Keratinocyte (primary cell): ENCODE measurements around the gene RIC1. TPM values are rescaled to one million over a fixed set of nuclear protein-coding genes. Genes with fewer than 3 reads are reported as not detected.

Experiments
- DNase-seq: peaks from one replicate; pipeline ENCODE4 v3.0.0-alpha.2; 2011; ENCODE audit warnings: low read depth, missing footprints, low spot score
- FAIRE-seq: peaks from 2 replicates; lab custom pipeline; 2011; peaks lifted over from hg19 to GRCh38; lab: Jason Lieb, UNC
- H2AFZ ChIP-seq: 2 replicates; pipeline ENCODE4 v1.6.0; 2012; ENCODE audit warnings: low read length, control low read depth, inconsistent platforms; ENCODE audit not compliant: control insufficient read depth
- H3K27ac ChIP-seq: 2 replicates; pipeline ENCODE4 v1.5.1; 2011; ENCODE audit warnings: low read length; ENCODE audit not compliant: control insufficient read depth, insufficient read depth
- H3K27me3 ChIP-seq: 3 replicates; pipeline ENCODE4 v1.6.0; 2011; ENCODE audit warnings: low read length; ENCODE audit not compliant: control insufficient read depth, insufficient read depth; ENCODE audit errors: extremely low read depth
- H3K36me3 ChIP-seq, 2 experiments: 2 replicates in 1 of 2; 3 replicates in 1 of 2; pipeline ENCODE4 v1.5.1; 2011; ENCODE audit warnings: low read length in 2 of 2, mild to moderate bottlenecking in 1 of 2; ENCODE audit not compliant: control insufficient read depth in 2 of 2, insufficient read depth in 2 of 2; ENCODE audit errors: extremely low read depth in 1 of 2
- H3K4me1 ChIP-seq: 3 replicates; pipeline ENCODE4 v1.5.1; 2011; ENCODE audit warnings: low read length; ENCODE audit not compliant: control insufficient read depth, insufficient read depth; ENCODE audit errors: extremely low read depth
- H3K4me2 ChIP-seq: 3 replicates; pipeline ENCODE4 v1.6.0; 2011; ENCODE audit warnings: low read depth, low read length; ENCODE audit not compliant: control insufficient read depth, insufficient read depth; ENCODE audit errors: extremely low read depth
- H3K4me3 ChIP-seq, 3 experiments: fragments of 200-600 bp in 1 of 3; sonication (generic) in 1 of 3; 2 replicates in 2 of 3; 3 replicates in 1 of 3; pipeline ENCODE4 v1.5.1; 2011 to 2016; ENCODE audit warnings: low read length in 3 of 3, mild to moderate bottlenecking in 3 of 3, control low read depth in 2 of 3, inconsistent platforms in 1 of 3, low read depth in 1 of 3, mixed read lengths in 1 of 3, mixed run types in 1 of 3, moderate library complexity in 1 of 3; ENCODE audit not compliant: control insufficient read depth in 2 of 3, insufficient read depth in 2 of 3; ENCODE audit errors: extremely low read depth in 1 of 3
- H3K79me2 ChIP-seq: 2 replicates; pipeline ENCODE4 v1.6.0; 2012; ENCODE audit warnings: low read length; ENCODE audit not compliant: control insufficient read depth, insufficient read depth
- H3K9ac ChIP-seq: 3 replicates; pipeline ENCODE4 v1.6.0; 2011; ENCODE audit warnings: low read length; ENCODE audit not compliant: control insufficient read depth, insufficient read depth; ENCODE audit errors: extremely low read depth
- H3K9me1 ChIP-seq: 3 replicates; pipeline ENCODE4 v1.6.0; 2011; ENCODE audit warnings: low read length; ENCODE audit not compliant: control insufficient read depth, insufficient read depth; ENCODE audit errors: extremely low read depth
- H3K9me3 ChIP-seq: 2 replicates; pipeline ENCODE4 v1.5.1; 2012; ENCODE audit warnings: low read depth, low read length; ENCODE audit not compliant: control insufficient read depth
- H4K20me1 ChIP-seq: 3 replicates; pipeline ENCODE4 v1.6.0; 2011; ENCODE audit warnings: low read length; ENCODE audit not compliant: control insufficient read depth, insufficient read depth; ENCODE audit errors: extremely low read depth
- EZH2 ChIP-seq: IDR thresholded peaks from one replicate; pipeline ENCODE4 v1.6.1; 2012; ENCODE audit warnings: inconsistent platforms, mild to moderate bottlenecking, low read length, moderate library complexity
- dilution Hi-C: fragments of 300-500 bp; cut with MboI; formaldehyde crosslinking; loops from one replicate; pipeline ENCODE4 v1.7.0; 2020; ENCODE audit warnings: low sequenced_read_pairs; ENCODE audit not compliant: extremely low pct_ligation_motif_present
- polyA plus RNA-seq, 5 experiments: library from polyadenylated mRNA; depleted of rRNA in 3 of 5; stranded (reverse) in 3 of 5; stranded (forward) in 1 of 5; unstranded in 1 of 5; fragments of >200 nt; gene quantifications; 1 replicate in 1 of 5; 2 replicates in 3 of 5; 3 replicates in 1 of 5; pipeline versions ENCODE4 v1.2.1 to v1.2.3, GENCODE V29; 2011 to 2012; ENCODE audit warnings: missing spikeins in 2 of 5, low read depth in 1 of 5, low replicate concordance in 1 of 5
- TF ChIP-seq, protein P1 (sequence below), 3 experiments: IDR thresholded peaks in 1 of 3; conservative IDR thresholded peaks in 1 of 3; optimal IDR thresholded peaks in 1 of 3; 2 replicates in 2 of 3; 3 replicates in 1 of 3; pipeline versions ENCODE3 to v1.5.1; 2011; ENCODE audit warnings: low read length in 3 of 3, mild to moderate bottlenecking in 3 of 3, moderate library complexity in 2 of 3, control low read depth in 1 of 3, inconsistent platforms in 1 of 3; ENCODE audit not compliant: insufficient read depth in 2 of 3; ENCODE audit errors: extremely low read depth in 1 of 3

The RIC1 gene
- polyA plus RNA-seq, 1 donor (not counting 4 experiments of a cell fraction or from before 2014, with no cell fraction given) = 20.5 TPM

- H3K79me2 ChIP-seq = no peaks in the 10 kb centered on the region
- no peaks in the 10 kb centered on the region for H3K9me1 ChIP-seq
- H2AFZ ChIP-seq = no peak overlapping the region
- no peak overlapping the region for H3K4me3 ChIP-seq
- no peak for FAIRE-seq
- no peaks in the 10 kb centered on the region for H3K9me3 ChIP-seq
- TF ChIP-seq EZH2 = no peak
- TF ChIP-seq, protein P1, sequence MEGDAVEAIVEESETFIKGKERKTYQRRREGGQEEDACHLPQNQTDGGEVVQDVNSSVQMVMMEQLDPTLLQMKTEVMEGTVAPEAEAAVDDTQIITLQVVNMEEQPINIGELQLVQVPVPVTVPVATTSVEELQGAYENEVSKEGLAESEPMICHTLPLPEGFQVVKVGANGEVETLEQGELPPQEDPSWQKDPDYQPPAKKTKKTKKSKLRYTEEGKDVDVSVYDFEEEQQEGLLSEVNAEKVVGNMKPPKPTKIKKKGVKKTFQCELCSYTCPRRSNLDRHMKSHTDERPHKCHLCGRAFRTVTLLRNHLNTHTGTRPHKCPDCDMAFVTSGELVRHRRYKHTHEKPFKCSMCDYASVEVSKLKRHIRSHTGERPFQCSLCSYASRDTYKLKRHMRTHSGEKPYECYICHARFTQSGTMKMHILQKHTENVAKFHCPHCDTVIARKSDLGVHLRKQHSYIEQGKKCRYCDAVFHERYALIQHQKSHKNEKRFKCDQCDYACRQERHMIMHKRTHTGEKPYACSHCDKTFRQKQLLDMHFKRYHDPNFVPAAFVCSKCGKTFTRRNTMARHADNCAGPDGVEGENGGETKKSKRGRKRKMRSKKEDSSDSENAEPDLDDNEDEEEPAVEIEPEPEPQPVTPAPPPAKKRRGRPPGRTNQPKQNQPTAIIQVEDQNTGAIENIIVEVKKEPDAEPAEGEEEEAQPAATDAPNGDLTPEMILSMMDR (optimal IDR thresholded peaks at IDR 0.05 in 1 of 3, IDR thresholded peaks at IDR 0.05 in 1 of 3, conservative IDR thresholded peaks at IDR 0.05 in 1 of 3; ENCODE audit: extremely low read depth in 1 of 3, insufficient read depth in 2 of 3, low read length in 3 of 3) = no peak
- no peak overlapping the region for H3K4me2 ChIP-seq
- H4K20me1 ChIP-seq = no peaks in the 10 kb centered on the region
- no peak overlapping the region for H3K9ac ChIP-seq
- no peak overlapping the region for H3K27ac ChIP-seq
- no peaks in the 10 kb centered on the region for H3K27me3 ChIP-seq
- dilution Hi-C loops = no loop called here
- no peaks in the 10 kb centered on the region for H3K4me1 ChIP-seq
- no peak for DNase-seq
- H3K36me3 ChIP-seq = peaks cover 6 to 10% of the 10 kb centered on the region in 2 experiments
These were observed 157.6 kb downstream of the RIC1 start for GRCh38 chr9:5786370-5787127.

DNA sequence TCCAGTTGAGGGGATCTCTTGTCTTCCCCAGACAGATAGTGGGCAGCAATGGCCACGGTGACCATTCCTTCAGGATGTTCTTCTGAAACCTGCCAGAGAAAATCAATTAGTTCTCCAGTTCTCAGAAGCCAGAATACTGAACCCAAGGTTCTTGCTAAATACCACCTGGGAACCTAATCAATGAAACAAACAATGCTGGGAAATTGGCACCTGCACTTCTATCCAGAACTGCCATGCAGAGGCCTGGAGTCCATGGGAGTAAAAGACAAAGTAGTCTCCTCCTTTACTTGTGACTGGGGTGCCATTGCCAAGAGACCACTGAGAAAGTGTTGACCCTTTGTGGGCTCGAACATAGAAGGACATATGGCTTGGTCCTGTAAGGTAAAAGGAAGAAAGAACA, 158.3 kb downstream of the RIC1 start:
- Histone ChIP-seq H2AFZ (no peak overlapping the region), H3K9me3 (no peaks in the 10 kb centered on the region), H3K27ac (no peak overlapping the region), H3K27me3 (no peaks in the 10 kb centered on the region), H3K4me3 (no peak overlapping the region), H4K20me1 (no peaks in the 10 kb centered on the region), H3K4me2 (no peak overlapping the region), H3K4me1 (no peaks in the 10 kb centered on the region), H3K9me1 (no peaks in the 10 kb centered on the region), H3K79me2 (no peaks in the 10 kb centered on the region), H3K36me3 (peaks cover 6 to 10% of the 10 kb centered on the region in 2 experiments), H3K9ac (no peak overlapping the region)
- TF ChIP-seq, protein P1 (optimal IDR thresholded peaks at IDR 0.05 in 1 of 3, IDR thresholded peaks at IDR 0.05 in 1 of 3, conservative IDR thresholded peaks at IDR 0.05 in 1 of 3; ENCODE audit: extremely low read depth in 1 of 3, insufficient read depth in 2 of 3, low read length in 3 of 3) = no peak
- no peak for TF ChIP-seq EZH2
- DNase-seq (no peak), FAIRE-seq (no peak)
- dilution Hi-C loops = no loop called here
